Chondrocyte (in vitro differentiated cells): Measurements from ENCODE around the gene ARHGAP24. TPM values are rescaled to one million over a fixed set of nuclear protein-coding genes. Genes with fewer than 3 reads are reported as not detected.

Source experiments
- DNase-seq: peaks from one replicate; pipeline ENCODE4 v3.0.0; 2021; ENCODE audit warnings: mixed read lengths, low spot score
- H3K27ac Mint-ChIP-seq: one replicate; pipeline ENCODE4 v1.8.0; 2021; ENCODE audit warnings: mild to moderate bottlenecking, moderate library complexity, mixed read lengths; ENCODE audit not compliant: unreplicated experiment
- H3K27me3 Mint-ChIP-seq: 2 replicates; pipeline ENCODE4 v1.8.0; 2021; ENCODE audit warnings: low read depth, mixed read lengths
- H3K36me3 Mint-ChIP-seq: 2 replicates; pipeline ENCODE4 v1.8.0; 2021; ENCODE audit warnings: low read depth, mixed read lengths
- H3K4me1 Mint-ChIP-seq: 2 replicates; pipeline ENCODE4 v1.8.0; 2021; ENCODE audit warnings: low read depth, mild to moderate bottlenecking, mixed read lengths
- H3K4me3 Mint-ChIP-seq: one replicate; pipeline ENCODE4 v1.8.0; 2021; ENCODE audit warnings: mild to moderate bottlenecking, moderate library complexity, mixed read lengths; ENCODE audit not compliant: unreplicated experiment
- H3K9me3 Mint-ChIP-seq: 2 replicates; pipeline ENCODE4 v1.8.0; 2021; ENCODE audit warnings: low read depth, mixed read lengths
- CTCF ChIP-seq: fragments of 200-600 bp; sonication (generic); IDR thresholded peaks from 2 replicates; pipeline ENCODE4 v1.5.0; 2021; ENCODE audit warnings: antibody characterized with exemption, mild to moderate bottlenecking, moderate library complexity
- total RNA-seq: library from RNA; stranded (reverse); gene quantifications from 3 replicates; pipeline ENCODE4 v1.2.1, GENCODE V29; 2021

Gene ARHGAP24
- total RNA-seq, 1 donor from 2014 or later: 22.0 TPM

GRCh38 chr4:85760511-85760910 lies 285.6 kb downstream of the ARHGAP24 start:
- Mint-ChIP-seq H3K27ac (no peak overlapping the region), H3K9me3 (no peaks in the 10 kb centered on the region), H3K36me3 (no peaks in the 10 kb centered on the region), H3K4me1 (peaks cover 40% of the 10 kb centered on the region), H3K27me3 (no peaks in the 10 kb centered on the region), H3K4me3 (no peak overlapping the region)
- TF ChIP-seq CTCF: no peak
- DNase-seq: no peak

- Mint-ChIP-seq H3K4me1 (peaks cover 40% of the 10 kb centered on the region), H3K36me3 (no peaks in the 10 kb centered on the region), H3K9me3 (no peaks in the 10 kb centered on the region), H3K27ac (peak overlapping the region; percentile 95), H3K27me3 (no peaks in the 10 kb centered on the region), H3K4me3 (peak overlapping the region; percentile 24)
- DNase-seq: no peak
- TF ChIP-seq CTCF: no peak
These were observed 287.0 kb downstream of the ARHGAP24 start for GRCh38 chr4:85761803-85762528.

- H3K36me3 Mint-ChIP-seq: no peaks in the 10 kb centered on the region
- H3K4me3 Mint-ChIP-seq: peak overlapping the region; percentile 24
- H3K27me3 Mint-ChIP-seq: no peaks in the 10 kb centered on the region
- DNase-seq: no peak
- TF ChIP-seq CTCF: peak; percentile 7
- H3K9me3 Mint-ChIP-seq: no peaks in the 10 kb centered on the region
- peaks cover 40% of the 10 kb centered on the region for H3K4me1 Mint-ChIP-seq
- H3K27ac Mint-ChIP-seq: peak overlapping the region; percentile 95
These were observed 287.6 kb downstream of the ARHGAP24 start for GRCh38 chr4:85762529-85762871.

- Mint-ChIP-seq H3K36me3 (no peaks in the 10 kb centered on the region), H3K4me3 (no peak overlapping the region), H3K27me3 (no peaks in the 10 kb centered on the region), H3K9me3 (no peaks in the 10 kb centered on the region), H3K27ac (peak overlapping the region; percentile 95), H3K4me1 (peaks cover 40% of the 10 kb centered on the region)
- DNase-seq: no peak
- TF ChIP-seq CTCF: no peak
These were observed 288.3 kb downstream of the ARHGAP24 start for GRCh38 chr4:85763202-85763601.

- no peaks in the 10 kb centered on the region for H3K9me3 Mint-ChIP-seq
- H3K27ac Mint-ChIP-seq: no peak overlapping the region
- no peaks in the 10 kb centered on the region for H3K27me3 Mint-ChIP-seq
- H3K4me1 Mint-ChIP-seq: peaks cover 8% of the 10 kb centered on the region
- H3K4me3 Mint-ChIP-seq: no peak overlapping the region
- no peak for TF ChIP-seq CTCF
- no peaks in the 10 kb centered on the region for H3K36me3 Mint-ChIP-seq
- no peak for DNase-seq
These were observed 292.7 kb downstream of the ARHGAP24 start for GRCh38 chr4:85767649-85768048.
